Measurements from ENCODE around the gene MRPL20. TPM values are rescaled to one million over a fixed set of nuclear protein-coding genes. Genes with fewer than 3 reads are reported as not detected.

MRPL20 gene
- polyA plus RNA-seq, 1 of the 3 experiments (the other 2 are of a cell fraction), result 210 TPM

GRCh38 chr1:1437033-1437903, 30.2 kb upstream of the MRPL20 start:
- Histone ChIP-seq H3K4me2 (no peak overlapping the region), H3K27ac (ENCODE audit: low read depth in 2 of 2, low read length in 1 of 2) (no peak overlapping the region), H4K20me1 (ENCODE audit: insufficient read depth) (no peaks in the 10 kb centered on the region), H2AFZ (ENCODE audit: low read depth) (no peak overlapping the region), H3K9ac (no peak overlapping the region), H3K27me3 (ENCODE audit: insufficient read depth) (no peaks in the 10 kb centered on the region), H3K4me3 (ENCODE audit: low read depth in 2 of 2, low read length in 1 of 2) (no peak overlapping the region), H3K4me1 (ENCODE audit: control insufficient read depth in 1 of 2, insufficient read depth in 2 of 2, low read depth in 1 of 2, low read length in 1 of 2) (peaks cover 0 to 16% of the 10 kb centered on the region in 2 experiments; a peak in 1 of 4 replicates), H3K9me2 (no peaks in the 10 kb centered on the region), H3K79me2 (ENCODE audit: insufficient read depth) (no peaks in the 10 kb centered on the region), H3F3A (replicated peaks; ENCODE audit: insufficient read depth) (no peaks in the 10 kb centered on the region), H3K36me3 (replicated peaks in 1 of 2; ENCODE audit: control insufficient read depth in 1 of 2, insufficient read depth in 2 of 2, low read length in 1 of 2) (no peaks in the 10 kb centered on the region), H3K9me3 (no peaks in the 10 kb centered on the region)
- TF ChIP-seq MAX (IDR thresholded peaks at IDR 0.05; ENCODE audit: low read depth) (no peak), TEAD4 (IDR thresholded peaks at IDR 0.05; ENCODE audit: borderline replicate concordance, insufficient read depth) (no peak), FOSL2 (IDR thresholded peaks at IDR 0.05; ENCODE audit: borderline replicate concordance, low read depth) (no peak), EP300 (IDR thresholded peaks at IDR 0.05; ENCODE audit: borderline replicate concordance in 1 of 2, low read depth in 1 of 2, low read length in 1 of 2) (no peak), RAD21 (IDR thresholded peaks at IDR 0.05; ENCODE audit: low read length) (no peak), FOXJ3 (CRISPR knock-in tag; IDR thresholded peaks at IDR 0.05) (no peak)
- TF ChIP-seq, protein P1, sequence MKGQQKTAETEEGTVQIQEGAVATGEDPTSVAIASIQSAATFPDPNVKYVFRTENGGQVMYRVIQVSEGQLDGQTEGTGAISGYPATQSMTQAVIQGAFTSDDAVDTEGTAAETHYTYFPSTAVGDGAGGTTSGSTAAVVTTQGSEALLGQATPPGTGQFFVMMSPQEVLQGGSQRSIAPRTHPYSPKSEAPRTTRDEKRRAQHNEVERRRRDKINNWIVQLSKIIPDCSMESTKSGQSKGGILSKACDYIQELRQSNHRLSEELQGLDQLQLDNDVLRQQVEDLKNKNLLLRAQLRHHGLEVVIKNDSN (IDR thresholded peaks at IDR 0.05; ENCODE audit: borderline replicate concordance, low read depth), result no peak
- ChIA-PET POLR2A (no interaction called here), CTCF (interaction anchor here (1.4 kb wide), 1 partner anchor 68 kb away, joined by 3 read pairs; no protein-coding TSS in a partner anchor)
- WGBS (ENCODE audit: low lambda C conversion rate), result no CpG with 5 or more reads among the region's 31 CpGs
- peak; percentile 34 for DNase-seq

DNA sequence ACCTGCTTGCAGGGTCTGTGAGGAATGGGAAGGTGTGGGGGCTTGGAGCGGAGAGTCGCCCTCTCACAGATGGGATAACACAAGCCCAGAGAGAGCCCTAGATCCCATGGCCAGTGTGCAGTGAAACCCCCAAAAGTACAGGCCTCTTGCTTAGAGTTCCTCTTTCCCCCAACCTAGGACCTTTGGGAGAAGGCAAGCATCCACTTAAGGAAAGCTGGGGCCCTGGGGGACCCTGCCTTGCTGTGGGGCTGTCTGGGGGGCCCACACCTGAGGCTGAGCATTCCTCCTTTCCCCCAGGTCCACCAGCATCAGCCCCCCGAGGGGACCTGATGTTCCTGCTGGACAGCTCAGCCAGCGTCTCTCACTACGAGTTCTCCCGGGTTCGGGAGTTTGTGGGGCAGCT, 29.5 kb upstream of the MRPL20 start:
- H3K4me2 ChIP-seq, result peak overlapping the region; percentile 68; the same call in 1 of the 2 replicates
- ChIA-PET POLR2A (no interaction called here), CTCF (no interaction called here)
- H3K79me2 ChIP-seq (ENCODE audit: insufficient read depth), result no peaks in the 10 kb centered on the region
- H4K20me1 ChIP-seq (ENCODE audit: insufficient read depth), result no peaks in the 10 kb centered on the region
- no peaks in the 10 kb centered on the region for H3K27me3 ChIP-seq (ENCODE audit: insufficient read depth)
- no peaks in the 10 kb centered on the region for H3K9me3 ChIP-seq
- H2AFZ ChIP-seq (ENCODE audit: low read depth), result no peak overlapping the region
- no peaks in the 10 kb centered on the region for H3K36me3 ChIP-seq (replicated peaks in 1 of 2; ENCODE audit: control insufficient read depth in 1 of 2, insufficient read depth in 2 of 2, low read length in 1 of 2)
- no peak for DNase-seq
- H3K4me3 ChIP-seq (ENCODE audit: low read depth in 2 of 2, low read length in 1 of 2), result no peak overlapping the region
- no peaks in the 10 kb centered on the region for H3K9me2 ChIP-seq
- no peak overlapping the region for H3K9ac ChIP-seq
- no peak overlapping the region for H3K27ac ChIP-seq (ENCODE audit: low read depth in 2 of 2, low read length in 1 of 2)
- 96% methylated on average over 2 of the region's 7 CpGs for WGBS (ENCODE audit: low lambda C conversion rate)
- H3F3A ChIP-seq (replicated peaks; ENCODE audit: insufficient read depth), result no peaks in the 10 kb centered on the region
- H3K4me1 ChIP-seq (ENCODE audit: control insufficient read depth in 1 of 2, insufficient read depth in 2 of 2, low read depth in 1 of 2, low read length in 1 of 2), result peaks cover 0 to 21% of the 10 kb centered on the region in 2 experiments; a peak in 1 of 4 replicates
- TF ChIP-seq USF2 (IDR thresholded peaks at IDR 0.05; ENCODE audit: borderline replicate concordance, low read depth, low read length) (no peak), CHD2 (IDR thresholded peaks at IDR 0.05; ENCODE audit: low read length, partially characterized antibody) (no peak), GATA2 (CRISPR knock-in tag; IDR thresholded peaks at IDR 0.05) (no peak), MAX (IDR thresholded peaks at IDR 0.05; ENCODE audit: low read depth) (no peak), FOSL2 (IDR thresholded peaks at IDR 0.05; ENCODE audit: borderline replicate concordance, low read depth) (no peak), PBX3 (IDR thresholded peaks at IDR 0.05) (no peak), FOXJ3 (CRISPR knock-in tag; IDR thresholded peaks at IDR 0.05) (no peak), TEAD4 (IDR thresholded peaks at IDR 0.05; ENCODE audit: borderline replicate concordance, insufficient read depth) (no peak), RXRA (IDR thresholded peaks at IDR 0.05; ENCODE audit: borderline replicate concordance, low read depth) (no peak), EZH2phosphoT487 (IDR thresholded peaks at IDR 0.05; ENCODE audit: borderline replicate concordance, low read depth) (no peak), YY1 (IDR thresholded peaks at IDR 0.05; ENCODE audit: low read depth) (no peak), FOXM1 (IDR thresholded peaks at IDR 0.05; ENCODE audit: low read depth) (no peak), RAD21 (IDR thresholded peaks at IDR 0.05; ENCODE audit: low read length) (no peak), NRF1 (IDR thresholded peaks at IDR 0.05; ENCODE audit: low read depth, low read length) (no peak), SIN3A (IDR thresholded peaks at IDR 0.05; ENCODE audit: borderline replicate concordance, low read depth, low read length) (no peak)
- TF ChIP-seq, protein P2, sequence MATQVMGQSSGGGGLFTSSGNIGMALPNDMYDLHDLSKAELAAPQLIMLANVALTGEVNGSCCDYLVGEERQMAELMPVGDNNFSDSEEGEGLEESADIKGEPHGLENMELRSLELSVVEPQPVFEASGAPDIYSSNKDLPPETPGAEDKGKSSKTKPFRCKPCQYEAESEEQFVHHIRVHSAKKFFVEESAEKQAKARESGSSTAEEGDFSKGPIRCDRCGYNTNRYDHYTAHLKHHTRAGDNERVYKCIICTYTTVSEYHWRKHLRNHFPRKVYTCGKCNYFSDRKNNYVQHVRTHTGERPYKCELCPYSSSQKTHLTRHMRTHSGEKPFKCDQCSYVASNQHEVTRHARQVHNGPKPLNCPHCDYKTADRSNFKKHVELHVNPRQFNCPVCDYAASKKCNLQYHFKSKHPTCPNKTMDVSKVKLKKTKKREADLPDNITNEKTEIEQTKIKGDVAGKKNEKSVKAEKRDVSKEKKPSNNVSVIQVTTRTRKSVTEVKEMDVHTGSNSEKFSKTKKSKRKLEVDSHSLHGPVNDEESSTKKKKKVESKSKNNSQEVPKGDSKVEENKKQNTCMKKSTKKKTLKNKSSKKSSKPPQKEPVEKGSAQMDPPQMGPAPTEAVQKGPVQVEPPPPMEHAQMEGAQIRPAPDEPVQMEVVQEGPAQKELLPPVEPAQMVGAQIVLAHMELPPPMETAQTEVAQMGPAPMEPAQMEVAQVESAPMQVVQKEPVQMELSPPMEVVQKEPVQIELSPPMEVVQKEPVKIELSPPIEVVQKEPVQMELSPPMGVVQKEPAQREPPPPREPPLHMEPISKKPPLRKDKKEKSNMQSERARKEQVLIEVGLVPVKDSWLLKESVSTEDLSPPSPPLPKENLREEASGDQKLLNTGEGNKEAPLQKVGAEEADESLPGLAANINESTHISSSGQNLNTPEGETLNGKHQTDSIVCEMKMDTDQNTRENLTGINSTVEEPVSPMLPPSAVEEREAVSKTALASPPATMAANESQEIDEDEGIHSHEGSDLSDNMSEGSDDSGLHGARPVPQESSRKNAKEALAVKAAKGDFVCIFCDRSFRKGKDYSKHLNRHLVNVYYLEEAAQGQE (IDR thresholded peaks at IDR 0.05; ENCODE audit: low read depth, low read length), result no peak

Measured in SK-N-SH (cell line).